ENCODE measurements around the gene METRN.
"Not testable (repeated sequence)": the region's sequence is repeated elsewhere in the genome, so short reads cannot be mapped to it uniquely, and the experiment has no call there.

METRN gene

DNA sequence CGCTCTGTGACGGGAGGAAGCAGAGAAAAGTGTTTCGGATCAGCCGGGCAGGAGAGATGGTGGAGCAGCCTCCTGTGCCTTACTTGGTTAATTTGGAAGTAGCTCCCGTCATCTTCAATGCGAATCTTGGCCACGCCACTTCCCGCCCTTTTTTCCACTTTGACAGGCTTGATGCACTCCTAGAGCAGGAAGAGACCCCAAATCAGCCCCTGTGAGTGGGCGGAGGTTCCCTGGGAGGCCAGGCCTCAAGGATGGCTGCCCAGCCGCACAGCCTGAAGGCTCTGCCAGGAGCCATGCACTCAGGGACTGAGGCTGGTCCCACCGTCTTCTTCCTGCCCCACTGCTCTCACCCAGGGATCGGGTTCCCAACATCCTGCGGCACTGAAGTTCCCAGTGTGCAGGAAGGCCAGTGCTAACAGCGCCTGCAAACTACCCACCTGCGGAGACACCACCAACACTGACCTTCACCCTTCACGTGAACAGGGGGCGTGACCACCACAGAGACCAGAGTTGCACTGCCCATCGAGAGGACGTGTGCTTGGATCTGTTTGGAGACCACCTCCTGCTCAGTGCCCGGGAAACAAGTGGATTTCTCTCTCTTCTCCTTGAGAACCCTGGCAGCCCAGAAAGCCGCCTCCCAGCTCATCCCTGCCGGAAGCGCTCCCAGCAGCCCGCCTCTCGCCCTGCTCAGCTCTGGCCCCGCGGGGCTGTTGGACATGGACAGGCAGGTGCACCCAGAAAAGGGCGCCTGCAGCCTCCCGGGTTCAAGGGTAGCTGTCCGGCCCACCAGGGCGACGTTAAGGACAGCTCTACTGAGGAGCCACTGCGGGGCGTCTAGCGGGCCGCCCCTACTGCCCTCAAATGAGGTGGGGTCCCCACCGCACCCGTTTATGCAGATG, 24.9 kb downstream of the METRN start:
- DNase-seq = no peak

DNA sequence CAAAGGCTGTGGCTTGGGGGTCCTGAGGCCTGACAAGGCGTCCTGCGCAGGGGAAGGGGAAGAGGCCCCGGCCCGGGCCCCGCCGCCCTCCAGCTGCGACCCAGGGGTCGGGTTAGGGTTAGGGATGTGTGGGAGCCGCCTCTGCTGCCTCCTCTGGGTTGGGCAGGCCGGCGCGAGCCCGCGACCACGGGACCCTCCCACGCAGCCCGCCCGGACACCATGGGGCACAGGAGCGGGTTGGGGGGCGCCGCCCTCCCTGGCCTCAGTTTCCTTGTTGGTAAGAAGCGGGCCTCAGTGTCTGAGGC, 25.5 kb downstream of the METRN start:
- no peak for DNase-seq

DNA sequence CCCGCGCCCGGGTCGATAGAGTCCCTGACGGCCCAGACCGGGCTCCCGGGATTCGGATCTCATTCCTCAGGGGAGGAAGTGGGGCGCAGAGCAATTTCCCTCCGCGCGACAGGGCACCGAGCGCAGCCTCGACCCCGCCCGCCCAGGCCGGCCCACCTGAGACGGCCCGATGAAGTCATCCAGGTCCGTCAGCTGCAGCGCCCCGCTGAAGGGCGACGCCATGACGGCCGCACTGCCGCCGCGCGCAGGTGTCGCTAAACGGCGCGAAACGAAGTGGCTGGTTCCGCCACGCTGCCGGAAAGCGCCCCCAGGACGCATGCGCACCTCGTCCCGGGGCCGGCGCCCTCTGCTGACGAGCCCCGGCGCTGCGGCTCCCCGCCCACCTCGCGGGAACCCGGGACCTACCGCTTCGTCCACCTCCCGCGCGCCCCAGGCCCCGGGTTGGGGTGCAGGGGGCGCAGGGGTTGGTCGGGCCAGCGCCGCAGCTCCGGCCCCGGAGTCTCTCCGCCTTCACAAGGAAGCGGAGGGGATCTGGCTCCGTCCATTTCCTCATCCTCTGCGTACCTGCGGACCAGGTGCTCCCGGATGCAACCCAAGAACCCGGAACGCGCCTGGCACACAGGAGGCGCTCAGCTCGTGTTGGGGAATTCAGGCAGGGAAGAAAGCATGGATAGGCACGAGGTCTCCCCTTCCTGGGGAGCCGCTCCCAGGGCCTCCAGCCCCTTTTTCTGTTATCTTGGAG, 26.0 kb downstream of the METRN start, which contains the start of gene CIAO3:
CIAO3 (minus strand) TSS at position 234 of the 742 bp plus-strand sequence; CDS start at position 222, 12 bp downstream.
- DNase-seq = peak; percentile 89

GRCh38 chr16:741986-742629, 27.2 kb downstream of the METRN start:
- DNase-seq = no peak

- not testable (repeated sequence) for DNase-seq
Measured at GRCh38 chr16:742894-743293, 28.0 kb downstream of the METRN start.

- DNase-seq = no peak
Measured at GRCh38 chr16:743794-744500, 29.0 kb downstream of the METRN start.

DNA sequence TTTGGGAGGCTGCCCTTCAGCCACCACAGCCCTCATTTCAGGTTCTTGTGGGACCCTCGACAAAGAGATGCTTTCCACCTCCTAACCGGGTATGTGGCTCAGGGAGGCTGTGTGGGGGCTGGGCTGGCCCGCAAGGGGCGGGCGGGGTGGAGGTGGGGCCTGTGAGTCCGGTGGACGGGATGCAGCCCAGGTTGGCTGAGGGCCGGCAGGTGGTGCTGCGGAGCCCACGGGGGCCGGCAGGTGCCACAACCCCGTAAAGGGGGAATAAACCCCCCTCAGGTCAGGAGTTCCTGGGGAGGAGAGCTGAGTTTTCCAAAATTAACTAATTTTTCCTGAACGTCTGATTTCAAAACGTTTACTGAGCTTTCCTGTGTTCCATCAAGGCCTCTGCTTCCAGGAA, 30.8 kb downstream of the METRN start:
- DNase-seq = peak; percentile 37

DNA sequence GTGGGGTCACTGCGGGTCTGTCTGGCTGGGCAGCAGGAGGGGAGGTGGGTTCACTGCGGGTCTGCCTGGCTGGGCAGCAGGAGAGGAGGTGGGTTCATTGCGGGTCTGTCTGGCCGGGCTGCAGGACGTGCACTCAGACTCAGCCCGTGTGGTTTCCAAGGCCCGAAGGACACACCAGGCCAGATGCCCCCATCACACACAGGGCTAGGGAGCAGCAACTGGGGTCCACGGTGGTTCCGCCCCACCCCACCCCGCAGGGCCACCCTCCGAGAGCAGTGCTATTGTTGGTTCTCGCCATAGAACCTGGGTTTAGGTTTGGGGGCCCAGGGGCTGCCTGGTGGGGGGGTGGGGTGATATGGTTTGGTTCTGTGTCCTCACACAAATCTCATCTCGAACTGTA, 31.7 kb downstream of the METRN start:
- no peak for DNase-seq

DNA sequence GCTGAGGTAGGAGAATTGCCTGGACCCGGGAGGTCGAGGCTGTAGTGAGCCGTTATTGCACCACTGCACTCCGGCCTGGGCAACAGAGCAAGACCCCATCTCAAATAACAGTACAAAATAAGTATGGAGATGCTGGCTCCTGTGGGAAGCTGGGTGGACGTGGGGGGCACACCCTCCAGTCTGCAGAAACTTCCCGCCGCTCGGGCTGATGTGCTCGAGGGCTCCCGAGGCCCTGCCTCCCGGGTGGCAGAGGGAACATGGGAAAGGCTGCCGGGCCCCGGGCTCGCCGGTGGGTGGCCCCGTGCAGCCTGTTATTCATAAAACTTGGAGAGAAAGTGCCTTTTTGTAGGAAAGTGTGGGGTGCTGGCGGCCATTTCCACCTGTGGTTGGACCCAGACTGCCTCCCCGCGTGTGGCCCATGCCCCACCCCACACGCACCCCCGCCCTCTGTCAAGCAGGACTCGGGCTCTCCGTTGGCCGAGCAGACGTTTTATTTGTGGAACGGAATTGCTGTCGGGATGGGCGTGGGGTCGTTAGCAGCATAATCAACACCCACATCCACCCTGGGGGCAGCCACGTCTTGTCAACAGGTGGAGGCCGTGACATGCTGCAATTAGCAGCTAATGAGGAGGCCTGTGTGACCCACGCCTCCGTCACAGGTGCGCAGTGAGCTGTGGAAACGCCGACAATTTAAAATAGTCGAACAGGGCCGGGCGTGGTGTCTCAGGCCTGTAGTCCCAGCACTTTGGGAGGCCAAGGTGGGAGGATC, 33.2 kb downstream of the METRN start:
- no peak for DNase-seq

- peak; percentile 80 for DNase-seq
Measured at GRCh38 chr16:749010-749409, 34.1 kb downstream of the METRN start.

- no peak for DNase-seq
Measured at GRCh38 chr16:750485-750884, 35.6 kb downstream of the METRN start.

DNA sequence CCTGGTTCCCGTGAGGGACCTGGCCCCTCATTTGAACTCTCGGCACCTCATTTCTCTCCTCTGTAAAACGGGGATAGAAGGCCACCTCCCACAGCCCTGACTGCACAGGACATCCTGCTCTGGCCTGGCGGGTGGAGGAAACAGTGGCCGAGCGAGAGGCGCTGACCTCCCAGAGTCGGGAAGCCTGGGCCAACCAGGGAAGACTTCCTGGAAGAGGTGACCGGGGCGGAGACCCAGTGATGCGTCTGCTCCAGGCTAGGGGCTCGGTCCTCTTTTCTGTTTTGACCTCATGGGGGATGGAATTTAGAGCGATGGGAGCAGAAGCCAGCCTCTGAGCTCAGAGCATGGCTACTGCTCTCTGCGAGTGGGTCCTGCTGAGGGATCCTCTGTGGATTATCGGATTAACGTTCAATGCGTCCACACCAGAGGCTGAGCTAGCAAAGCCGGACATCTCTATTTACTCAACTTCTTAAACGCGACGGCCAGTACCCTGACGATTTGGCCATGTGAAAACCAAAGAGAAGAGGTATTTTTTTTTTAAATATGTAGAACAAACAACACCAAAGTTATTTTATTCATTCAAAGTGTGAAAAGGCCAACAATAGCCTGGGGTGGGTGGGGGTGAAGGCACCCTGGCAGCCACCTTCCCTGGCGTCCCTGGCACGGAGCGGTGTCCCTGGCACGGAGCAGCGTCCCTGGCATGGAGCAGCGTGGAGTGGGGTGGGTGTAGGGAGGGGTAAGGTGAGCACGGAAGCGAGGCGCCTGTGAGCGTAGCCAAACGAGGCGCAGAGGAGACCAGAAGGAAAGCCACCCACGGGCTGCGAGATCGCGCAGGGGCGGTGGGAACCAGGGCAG, 36.5 kb downstream of the METRN start:
- no peak for DNase-seq

- no peak for DNase-seq
Measured at GRCh38 chr16:752007-752312, 37.0 kb downstream of the METRN start.

- DNase-seq = not testable (repeated sequence)
Measured at GRCh38 chr16:754121-754607, 39.2 kb downstream of the METRN start.

- no peak for DNase-seq
Measured at GRCh38 chr16:754656-755055, 39.7 kb downstream of the METRN start.

DNA sequence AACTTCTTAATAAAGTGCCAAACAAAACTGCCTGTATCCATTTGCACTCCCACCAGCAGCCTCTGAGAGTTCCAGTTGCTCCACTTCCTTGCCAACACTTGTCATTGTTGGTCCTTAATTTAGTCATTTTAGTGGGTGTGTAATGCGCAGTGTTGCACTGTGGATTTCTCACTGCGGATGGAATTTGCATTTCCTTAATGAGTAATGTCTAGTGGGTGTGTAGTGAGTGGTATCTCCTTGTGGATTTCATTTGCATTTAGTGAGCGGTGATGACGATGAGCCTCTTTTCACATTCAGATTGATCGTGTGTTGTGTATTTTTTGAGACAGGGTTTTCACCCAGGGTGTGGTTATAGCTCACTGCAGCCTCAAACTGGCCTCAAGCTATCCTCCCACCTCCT, 41.5 kb downstream of the METRN start:
- DNase-seq = no peak

- no peak for DNase-seq
Measured at GRCh38 chr16:759110-759910, 44.4 kb downstream of the METRN start.

- peak; percentile 63 for DNase-seq
Measured at GRCh38 chr16:760065-760464, 45.1 kb downstream of the METRN start.

DNA sequence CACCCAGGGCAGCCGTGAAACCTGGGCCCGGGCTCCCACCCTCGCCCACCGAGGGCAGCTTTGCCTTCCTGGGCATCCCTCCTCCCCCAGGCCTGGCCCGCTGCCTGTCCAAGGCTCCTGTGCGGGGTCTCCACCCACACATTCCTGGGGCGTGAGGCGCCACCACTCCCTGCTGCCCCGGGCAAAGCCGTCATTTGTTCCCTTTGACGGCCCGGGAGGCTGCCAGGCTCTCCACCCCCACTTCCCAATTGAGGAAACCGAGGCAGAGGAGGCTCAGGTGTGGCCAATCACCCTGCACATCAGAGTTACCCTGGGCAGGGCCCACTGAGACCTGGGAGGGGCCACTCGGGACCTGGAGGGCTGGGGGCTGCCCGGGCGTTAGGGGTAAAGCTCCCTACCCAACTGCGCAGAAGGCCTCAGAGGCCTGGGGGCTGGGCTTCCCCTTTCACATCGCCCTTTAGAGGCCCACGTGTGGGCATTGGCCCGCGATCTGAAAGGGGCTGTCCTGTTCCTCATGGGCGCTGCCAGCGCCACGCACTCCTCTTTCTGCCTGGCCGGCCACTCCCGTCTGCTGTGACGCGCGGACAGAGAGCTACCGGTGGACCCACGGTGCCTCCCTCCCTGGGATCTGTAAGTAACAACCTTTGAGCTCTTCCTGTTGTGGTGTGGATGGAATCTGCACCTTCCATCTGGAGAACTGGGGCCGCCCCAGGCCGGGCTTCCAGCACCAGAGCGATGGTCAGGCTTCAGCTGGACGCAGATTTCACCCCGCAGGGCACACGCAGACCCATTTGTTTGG, 45.8 kb downstream of the METRN start, which contains the start of gene MSLN:
MSLN (plus strand) TSS at position 190 of the 799 bp plus-strand sequence. CDS start 1,947 bp downstream, outside the sequence.
- DNase-seq = peak; percentile 97

Data from NCI-H226 (cell line).